ENCODE data around the gene ST14. TPM values are rescaled to one million over a fixed set of nuclear protein-coding genes. Genes with fewer than 3 reads are reported as not detected.

Gene ST14
- total RNA-seq, 4 donors from 2014 or later = 71.9 to 109 (median 84.6) TPM

GRCh38 chr11:130201026-130201425 is 41.4 kb downstream of the ST14 start:
- Histone ChIP-seq H3K4me3 (no peak overlapping the region), H3K27me3 (no peaks in the 10 kb centered on the region), H3K9me3 (no peaks in the 10 kb centered on the region), H3K36me3 (peaks cover 71% of the 10 kb centered on the region), H3K4me1 (no peaks in the 10 kb centered on the region), H3K27ac (no peak overlapping the region)
- TF ChIP-seq POLR2A (IDR thresholded peaks at IDR 0.05) (no peak), CTCF (IDR thresholded peaks at IDR 0.05) (no peak), POLR2AphosphoS5 (IDR thresholded peaks at IDR 0.05) (no peak), EP300 (IDR thresholded peaks at IDR 0.05) (no peak)
- whole genome bisulfite sequencing = 100% methylated on average over 3 of the region's 7 CpGs
- DNase-seq (ENCODE audit: low spot score in 2 of 2) = no peak

GRCh38 chr11:130202009-130202817 is 42.6 kb downstream of the ST14 start:
- Histone ChIP-seq H3K27ac (no peak overlapping the region), H3K4me3 (no peak overlapping the region), H3K9me3 (no peaks in the 10 kb centered on the region), H3K36me3 (peaks cover 61% of the 10 kb centered on the region), H3K27me3 (no peaks in the 10 kb centered on the region), H3K4me1 (no peaks in the 10 kb centered on the region)
- no peak for TF ChIP-seq CTCF (IDR thresholded peaks at IDR 0.05)
- no peak for TF ChIP-seq EP300 (IDR thresholded peaks at IDR 0.05)
- no peak for TF ChIP-seq POLR2AphosphoS5 (IDR thresholded peaks at IDR 0.05)
- TF ChIP-seq POLR2A (IDR thresholded peaks at IDR 0.05) = no peak
- 88% methylated on average over 10 of the region's 12 CpGs for WGBS
- no peak for DNase-seq (ENCODE audit: low spot score in 2 of 2)

- no peaks in the 10 kb centered on the region for H3K9me3 ChIP-seq
- H3K4me3 ChIP-seq = no peak overlapping the region
- no peak for TF ChIP-seq POLR2A (IDR thresholded peaks at IDR 0.05)
- TF ChIP-seq POLR2AphosphoS5 (IDR thresholded peaks at IDR 0.05) = no peak
- no peak for TF ChIP-seq CTCF (IDR thresholded peaks at IDR 0.05)
- TF ChIP-seq EP300 (IDR thresholded peaks at IDR 0.05) = no peak
- peaks cover 52% of the 10 kb centered on the region for H3K36me3 ChIP-seq
- WGBS = 86% methylated on average over 25 of the region's 25 CpGs
- DNase-seq (ENCODE audit: low spot score in 2 of 2) = no peak
- no peaks in the 10 kb centered on the region for H3K27me3 ChIP-seq
- no peaks in the 10 kb centered on the region for H3K4me1 ChIP-seq
- no peak overlapping the region for H3K27ac ChIP-seq
Measured at GRCh38 chr11:130202818-130203689, 43.5 kb downstream of the ST14 start.

- peak in 1 of 2 donors; percentile 50 for DNase-seq (ENCODE audit: low spot score in 2 of 2)
- 92% methylated on average over 27 of the region's 27 CpGs for WGBS
- no peaks in the 10 kb centered on the region for H3K27me3 ChIP-seq
- H3K9me3 ChIP-seq = no peaks in the 10 kb centered on the region
- no peak for TF ChIP-seq CTCF (IDR thresholded peaks at IDR 0.05)
- no peak for TF ChIP-seq POLR2AphosphoS5 (IDR thresholded peaks at IDR 0.05)
- no peak for TF ChIP-seq POLR2A (IDR thresholded peaks at IDR 0.05)
- TF ChIP-seq EP300 (IDR thresholded peaks at IDR 0.05) = no peak
- H3K4me3 ChIP-seq = no peak overlapping the region
- H3K4me1 ChIP-seq = no peaks in the 10 kb centered on the region
- no peak overlapping the region for H3K27ac ChIP-seq
- H3K36me3 ChIP-seq = peaks cover 52% of the 10 kb centered on the region
Measured at GRCh38 chr11:130203766-130204702, 44.5 kb downstream of the ST14 start.
